HEK293 (cell line): Measurements from ENCODE around the gene CPN2.

ENCODE experiments used
- CTCF ChIA-PET: fragments of 350-600 bp; formaldehyde crosslinking; extraction: SDS; loops from one replicate; lab custom pipeline; 2021; ENCODE audit warnings: antibody characterized with exemption; lab: Yijun Ruan, JAX
- POLR2A ChIA-PET: fragments of 300-600 bp; formaldehyde crosslinking; extraction: SDS; loops from one replicate; lab custom pipeline; 2020; ENCODE audit warnings: antibody characterized with exemption, inconsistent platforms; lab: Yijun Ruan, JAX
- H3K27ac ChIP-seq: fragments of 200-500 bp; sonication (Bioruptor generic); 2 replicates; pipeline ENCODE4 v1.5.1; 2014; ENCODE audit warnings: low read depth, low read length, control low read depth, inconsistent platforms; ENCODE audit errors: extremely low read depth
- H3K36me3 ChIP-seq, 2 experiments: fragments of 200-500 bp in 1 of 2; sonication (Bioruptor generic) in 1 of 2; 1 replicate in 1 of 2; 2 replicates in 1 of 2; pipeline ENCODE4 v1.5.1; 2014 to 2017; ENCODE audit warnings: inconsistent platforms in 2 of 2, low read length in 2 of 2; ENCODE audit not compliant: control insufficient read depth in 2 of 2, insufficient read depth in 1 of 2
- H3K4me1 ChIP-seq: fragments of 200-500 bp; sonication (Bioruptor generic); 2 replicates; pipeline ENCODE4 v1.5.1; 2014; ENCODE audit warnings: mild to moderate bottlenecking, low read length, inconsistent platforms; ENCODE audit not compliant: control insufficient read depth, insufficient read depth
- H3K4me3 ChIP-seq: 2 replicates; pipeline ENCODE4 v1.5.1; 2011; ENCODE audit warnings: low read depth, mild to moderate bottlenecking, control low read depth, low read length, moderate library complexity
- H3K9me3 ChIP-seq: fragments of 200-500 bp; sonication (Bioruptor generic); 2 replicates; pipeline ENCODE4 v1.5.1; 2014; ENCODE audit warnings: low read depth, low read length, inconsistent platforms; ENCODE audit not compliant: control insufficient read depth, insufficient read depth
- SETDB1 ChIP-seq: IDR thresholded peaks from one replicate; pipeline ENCODE4 v1.6.1; 2017; ENCODE audit warnings: mild to moderate bottlenecking, low read length, moderate library complexity, mixed read lengths; ENCODE audit not compliant: insufficient read length
- ZBTB21 ChIP-seq: fragments of 450-650 bp; formaldehyde crosslinking; IDR thresholded peaks from 2 replicates; pipeline ENCODE4 v1.5.1; 2017; ENCODE audit warnings: missing biosample characterization, missing genetic modification characterization
- ZBTB48 ChIP-seq: fragments of 450-650 bp; formaldehyde crosslinking; IDR thresholded peaks from 2 replicates; pipeline ENCODE4 v1.5.1; 2016; ENCODE audit warnings: missing biosample characterization, missing genetic modification characterization
- ZFHX2 ChIP-seq: fragments of 450-650 bp; formaldehyde crosslinking; conservative IDR thresholded peaks from 2 replicates; pipeline ENCODE4 v1.5.1; 2016; ENCODE audit warnings: missing biosample characterization, missing genetic modification characterization
- ZFP37 ChIP-seq: fragments of 450-650 bp; formaldehyde crosslinking; IDR thresholded peaks from 2 replicates; pipeline ENCODE4 v1.5.1; 2016; ENCODE audit warnings: missing biosample characterization, missing genetic modification characterization
- ZNF140 ChIP-seq: fragments of 450-650 bp; formaldehyde crosslinking; IDR thresholded peaks from 2 replicates; pipeline ENCODE4 v1.5.1; 2016; ENCODE audit warnings: missing biosample characterization, missing genetic modification characterization
- ZNF221 ChIP-seq: fragments of 450-650 bp; formaldehyde crosslinking; IDR thresholded peaks from 2 replicates; pipeline ENCODE4 v1.5.1; 2017; ENCODE audit warnings: missing biosample characterization, missing genetic modification characterization, borderline replicate concordance
- ZNF239 ChIP-seq: fragments of 450-650 bp; formaldehyde crosslinking; IDR thresholded peaks from 2 replicates; pipeline ENCODE4 v1.5.1; 2016; ENCODE audit warnings: missing biosample characterization, missing genetic modification characterization
- ZNF341 ChIP-seq: fragments of 450-650 bp; formaldehyde crosslinking; IDR thresholded peaks from 2 replicates; pipeline ENCODE4; 2016; ENCODE audit warnings: low read depth, missing biosample characterization, missing genetic modification characterization
- ZNF48 ChIP-seq: fragments of 450-650 bp; formaldehyde crosslinking; IDR thresholded peaks from 2 replicates; pipeline ENCODE4 v1.5.1; 2016; ENCODE audit warnings: missing biosample characterization, missing genetic modification characterization
- ZNF529 ChIP-seq: fragments of 450-650 bp; formaldehyde crosslinking; IDR thresholded peaks from 2 replicates; pipeline ENCODE4 v1.5.1; 2017; ENCODE audit warnings: missing genetic modification characterization, missing biosample characterization; ENCODE audit not compliant: insufficient replicate concordance
- ZNF555 ChIP-seq: fragments of 450-650 bp; formaldehyde crosslinking; conservative IDR thresholded peaks from 2 replicates; pipeline ENCODE4 v1.5.1; 2017; ENCODE audit warnings: missing biosample characterization, mild to moderate bottlenecking, missing genetic modification characterization, inconsistent platforms
- TF ChIP-seq, protein P1 (sequence below): fragments of 450-650 bp; formaldehyde crosslinking; IDR thresholded peaks from 2 replicates; pipeline ENCODE4 v1.5.1; 2017; ENCODE audit warnings: missing biosample characterization, missing genetic modification characterization
- TF ChIP-seq, protein P2 (sequence below): fragments of 450-650 bp; formaldehyde crosslinking; IDR thresholded peaks from 2 replicates; pipeline ENCODE4 v1.5.1; 2016; ENCODE audit warnings: missing biosample characterization, missing genetic modification characterization
- TF ChIP-seq, protein P3 (sequence below): fragments of 450-650 bp; formaldehyde crosslinking; conservative IDR thresholded peaks from 2 replicates; pipeline ENCODE4 v1.5.1; 2016; ENCODE audit warnings: low read depth, missing biosample characterization, missing genetic modification characterization
- TF ChIP-seq, protein P4 (sequence below): fragments of 450-650 bp; formaldehyde crosslinking; IDR thresholded peaks from 2 replicates; pipeline ENCODE4 v1.5.1; 2016; ENCODE audit warnings: missing biosample characterization, missing genetic modification characterization

The CPN2 gene

DNA sequence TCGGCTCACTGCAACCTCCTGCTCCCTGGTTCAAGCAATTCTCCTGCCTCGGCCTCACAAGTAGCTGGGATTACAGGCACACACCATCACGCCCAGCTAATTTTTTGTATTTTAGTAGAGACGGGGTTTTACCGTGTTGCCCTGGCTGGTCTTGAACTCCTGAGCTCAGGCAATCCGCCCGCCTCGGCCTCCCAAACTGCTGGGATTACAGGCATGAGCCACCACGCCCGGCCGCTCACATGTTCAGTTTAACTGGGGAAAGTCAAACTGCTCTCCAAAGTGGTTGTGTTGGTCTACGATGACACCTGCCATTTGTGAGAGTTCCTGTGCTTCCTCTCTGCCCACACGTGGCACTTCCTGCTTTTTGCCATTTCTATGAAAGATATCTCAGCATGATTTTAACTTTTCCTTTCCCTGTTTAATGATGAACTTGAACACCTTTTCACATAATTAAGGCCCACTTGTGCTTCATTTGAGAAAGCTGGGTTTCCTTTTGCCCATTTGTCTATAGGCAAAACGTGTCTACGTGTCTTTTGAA, 48.8 kb upstream of the CPN2 start:
- no peak overlapping the region for H3K4me3 ChIP-seq
- H3K27ac ChIP-seq: no peak overlapping the region
- no peaks in the 10 kb centered on the region for H3K4me1 ChIP-seq
- no peaks in the 10 kb centered on the region for H3K9me3 ChIP-seq
- CTCF ChIA-PET: no interaction called here
- H3K36me3 ChIP-seq: peaks cover 0 to 12% of the 10 kb centered on the region in 2 experiments; a peak in 1 of 3 replicates
- TF ChIP-seq ZNF48 (tag by site-specific recombination) (no peak), ZFP37 (tag by site-specific recombination) (no peak), ZBTB21 (no peak), ZFHX2 (no peak), ZNF221 (no peak), SETDB1 (no peak), ZNF239 (tag by site-specific recombination) (no peak), ZBTB48 (tag by site-specific recombination) (no peak), ZNF341 (no peak), ZNF529 (no peak), ZNF140 (tag by site-specific recombination) (no peak), ZNF555 (tag by site-specific recombination) (no peak)
- TF ChIP-seq, protein P1, sequence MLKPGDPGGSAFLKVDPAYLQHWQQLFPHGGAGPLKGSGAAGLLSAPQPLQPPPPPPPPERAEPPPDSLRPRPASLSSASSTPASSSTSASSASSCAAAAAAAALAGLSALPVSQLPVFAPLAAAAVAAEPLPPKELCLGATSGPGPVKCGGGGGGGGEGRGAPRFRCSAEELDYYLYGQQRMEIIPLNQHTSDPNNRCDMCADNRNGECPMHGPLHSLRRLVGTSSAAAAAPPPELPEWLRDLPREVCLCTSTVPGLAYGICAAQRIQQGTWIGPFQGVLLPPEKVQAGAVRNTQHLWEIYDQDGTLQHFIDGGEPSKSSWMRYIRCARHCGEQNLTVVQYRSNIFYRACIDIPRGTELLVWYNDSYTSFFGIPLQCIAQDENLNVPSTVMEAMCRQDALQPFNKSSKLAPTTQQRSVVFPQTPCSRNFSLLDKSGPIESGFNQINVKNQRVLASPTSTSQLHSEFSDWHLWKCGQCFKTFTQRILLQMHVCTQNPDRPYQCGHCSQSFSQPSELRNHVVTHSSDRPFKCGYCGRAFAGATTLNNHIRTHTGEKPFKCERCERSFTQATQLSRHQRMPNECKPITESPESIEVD (tag by site-specific recombination): no peak
- TF ChIP-seq, protein P2, sequence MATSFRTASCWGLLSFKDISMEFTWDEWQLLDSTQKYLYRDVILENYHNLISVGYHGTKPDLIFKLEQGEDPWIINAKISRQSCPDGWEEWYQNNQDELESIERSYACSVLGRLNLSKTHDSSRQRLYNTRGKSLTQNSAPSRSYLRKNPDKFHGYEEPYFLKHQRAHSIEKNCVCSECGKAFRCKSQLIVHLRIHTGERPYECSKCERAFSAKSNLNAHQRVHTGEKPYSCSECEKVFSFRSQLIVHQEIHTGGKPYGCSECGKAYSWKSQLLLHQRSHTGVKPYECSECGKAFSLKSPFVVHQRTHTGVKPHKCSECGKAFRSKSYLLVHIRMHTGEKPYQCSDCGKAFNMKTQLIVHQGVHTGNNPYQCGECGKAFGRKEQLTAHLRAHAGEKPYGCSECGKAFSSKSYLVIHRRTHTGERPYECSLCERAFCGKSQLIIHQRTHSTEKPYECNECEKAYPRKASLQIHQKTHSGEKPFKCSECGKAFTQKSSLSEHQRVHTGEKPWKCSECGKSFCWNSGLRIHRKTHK (tag by site-specific recombination): no peak
- TF ChIP-seq, protein P3, sequence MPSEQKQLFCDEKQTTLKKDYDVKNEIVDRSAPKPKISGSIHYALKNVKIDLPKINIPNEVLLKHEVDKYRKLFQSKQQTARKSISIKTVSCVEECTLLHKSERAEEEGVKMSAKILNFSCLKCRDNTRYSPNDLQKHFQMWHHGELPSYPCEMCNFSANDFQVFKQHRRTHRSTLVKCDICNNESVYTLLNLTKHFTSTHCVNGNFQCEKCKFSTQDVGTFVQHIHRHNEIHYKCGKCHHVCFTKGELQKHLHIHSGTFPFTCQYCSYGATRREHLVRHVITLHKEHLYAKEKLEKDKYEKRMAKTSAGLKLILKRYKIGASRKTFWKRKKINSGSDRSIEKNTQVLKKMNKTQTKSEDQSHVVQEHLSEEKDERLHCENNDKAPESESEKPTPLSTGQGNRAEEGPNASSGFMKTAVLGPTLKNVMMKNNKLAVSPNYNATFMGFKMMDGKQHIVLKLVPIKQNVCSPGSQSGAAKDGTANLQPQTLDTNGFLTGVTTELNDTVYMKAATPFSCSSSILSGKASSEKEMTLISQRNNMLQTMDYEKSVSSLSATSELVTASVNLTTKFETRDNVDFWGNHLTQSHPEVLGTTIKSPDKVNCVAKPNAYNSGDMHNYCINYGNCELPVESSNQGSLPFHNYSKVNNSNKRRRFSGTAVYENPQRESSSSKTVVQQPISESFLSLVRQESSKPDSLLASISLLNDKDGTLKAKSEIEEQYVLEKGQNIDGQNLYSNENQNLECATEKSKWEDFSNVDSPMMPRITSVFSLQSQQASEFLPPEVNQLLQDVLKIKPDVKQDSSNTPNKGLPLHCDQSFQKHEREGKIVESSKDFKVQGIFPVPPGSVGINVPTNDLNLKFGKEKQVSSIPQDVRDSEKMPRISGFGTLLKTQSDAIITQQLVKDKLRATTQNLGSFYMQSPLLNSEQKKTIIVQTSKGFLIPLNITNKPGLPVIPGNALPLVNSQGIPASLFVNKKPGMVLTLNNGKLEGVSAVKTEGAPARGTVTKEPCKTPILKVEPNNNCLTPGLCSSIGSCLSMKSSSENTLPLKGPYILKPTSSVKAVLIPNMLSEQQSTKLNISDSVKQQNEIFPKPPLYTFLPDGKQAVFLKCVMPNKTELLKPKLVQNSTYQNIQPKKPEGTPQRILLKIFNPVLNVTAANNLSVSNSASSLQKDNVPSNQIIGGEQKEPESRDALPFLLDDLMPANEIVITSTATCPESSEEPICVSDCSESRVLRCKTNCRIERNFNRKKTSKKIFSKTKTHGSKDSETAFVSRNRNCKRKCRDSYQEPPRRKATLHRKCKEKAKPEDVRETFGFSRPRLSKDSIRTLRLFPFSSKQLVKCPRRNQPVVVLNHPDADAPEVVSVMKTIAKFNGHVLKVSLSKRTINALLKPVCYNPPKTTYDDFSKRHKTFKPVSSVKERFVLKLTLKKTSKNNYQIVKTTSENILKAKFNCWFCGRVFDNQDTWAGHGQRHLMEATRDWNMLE (tag by site-specific recombination): no peak
- TF ChIP-seq, protein P4, sequence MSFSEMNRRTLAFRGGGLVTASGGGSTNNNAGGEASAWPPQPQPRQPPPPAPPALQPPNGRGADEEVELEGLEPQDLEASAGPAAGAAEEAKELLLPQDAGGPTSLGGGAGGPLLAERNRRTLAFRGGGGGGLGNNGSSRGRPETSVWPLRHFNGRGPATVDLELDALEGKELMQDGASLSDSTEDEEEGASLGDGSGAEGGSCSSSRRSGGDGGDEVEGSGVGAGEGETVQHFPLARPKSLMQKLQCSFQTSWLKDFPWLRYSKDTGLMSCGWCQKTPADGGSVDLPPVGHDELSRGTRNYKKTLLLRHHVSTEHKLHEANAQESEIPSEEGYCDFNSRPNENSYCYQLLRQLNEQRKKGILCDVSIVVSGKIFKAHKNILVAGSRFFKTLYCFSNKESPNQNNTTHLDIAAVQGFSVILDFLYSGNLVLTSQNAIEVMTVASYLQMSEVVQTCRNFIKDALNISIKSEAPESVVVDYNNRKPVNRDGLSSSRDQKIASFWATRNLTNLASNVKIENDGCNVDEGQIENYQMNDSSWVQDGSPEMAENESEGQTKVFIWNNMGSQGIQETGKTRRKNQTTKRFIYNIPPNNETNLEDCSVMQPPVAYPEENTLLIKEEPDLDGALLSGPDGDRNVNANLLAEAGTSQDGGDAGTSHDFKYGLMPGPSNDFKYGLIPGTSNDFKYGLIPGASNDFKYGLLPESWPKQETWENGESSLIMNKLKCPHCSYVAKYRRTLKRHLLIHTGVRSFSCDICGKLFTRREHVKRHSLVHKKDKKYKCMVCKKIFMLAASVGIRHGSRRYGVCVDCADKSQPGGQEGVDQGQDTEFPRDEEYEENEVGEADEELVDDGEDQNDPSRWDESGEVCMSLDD (tag by site-specific recombination): no peak
- TF ChIP-seq, all 188 proteins: peak for 0
- POLR2A ChIA-PET: no interaction called here
